Mammary epithelial cell (primary cell): Measurements from ENCODE around the gene ACOT9.
"Not testable (repeated sequence)": the region's sequence is repeated elsewhere in the genome, so short reads cannot be mapped to it uniquely, and the experiment has no call there.

Experiments used
- CTCF ChIP-seq, 2 donors: IDR thresholded peaks in 1 of 2; conservative IDR thresholded peaks in 1 of 2; 2 replicates each; pipeline ENCODE4 v1.5.1; 2011 to 2012; ENCODE audit warnings: inconsistent platforms in 2 of 2, low read length in 2 of 2, mild to moderate bottlenecking in 2 of 2, control low read depth in 1 of 2, low read depth in 1 of 2; ENCODE audit not compliant: insufficient read depth in 1 of 2; ENCODE audit errors: extremely low read depth in 1 of 2
- EZH2 ChIP-seq: IDR thresholded peaks from 2 replicates; pipeline ENCODE4 v1.6.1; 2012; ENCODE audit warnings: low read length, inconsistent platforms, borderline replicate concordance

- TF ChIP-seq CTCF (conservative IDR thresholded peaks at IDR 0.05 in 1 of 2, IDR thresholded peaks at IDR 0.05 in 1 of 2; ENCODE audit: extremely low read depth in 1 of 2, insufficient read depth in 1 of 2, low read depth in 1 of 2, low read length in 2 of 2); EZH2: not testable (repeated sequence)
Observed at GRCh38 chrX:23676486-23676885, 66.6 kb downstream of the ACOT9 start.
